MCF 10A (cell line): ENCODE data around the gene PRDM2. TPM values are rescaled to one million over a fixed set of nuclear protein-coding genes. Genes with fewer than 3 reads are reported as not detected.

Experiments
- BruUV-seq: library from RNA; stranded (reverse); fragments of 400-500 nt; replicated peaks from 2 replicates; lab custom pipeline; 2021; lab: Mats Ljungman, UMichigan
- CTCF ChIA-PET: fragments of 300-600 bp; sonication (Branson Sonifier 250); formaldehyde crosslinking; extraction: SDS; loops from one replicate; lab custom pipeline; 2021; ENCODE audit warnings: antibody characterized with exemption, inconsistent platforms; lab: Yijun Ruan, JAX
- POLR2A ChIA-PET: fragments of 300-600, 350-650 bp; sonication (Branson Sonifier 250); formaldehyde crosslinking; extraction: SDS; loops from one replicate; lab custom pipeline; 2020; ENCODE audit warnings: antibody characterized with exemption, inconsistent platforms; lab: Yijun Ruan, JAX
- DNase-seq: peaks from one replicate; pipeline ENCODE4 v3.0.0-alpha.2; 2018; ENCODE audit not compliant: unreplicated experiment
- H3K27ac Mint-ChIP-seq: one replicate; pipeline ENCODE4 v1.8.0; 2022; ENCODE audit warnings: mild to moderate bottlenecking, low read depth, mixed read lengths; ENCODE audit not compliant: unreplicated experiment
- H3K27me3 Mint-ChIP-seq: one replicate; pipeline ENCODE4 v1.8.0; 2022; ENCODE audit warnings: mixed read lengths; ENCODE audit not compliant: insufficient read depth, unreplicated experiment
- H3K36me3 Mint-ChIP-seq: one replicate; pipeline ENCODE4 v1.8.0; 2022; ENCODE audit warnings: mild to moderate bottlenecking, moderate library complexity, mixed read lengths; ENCODE audit not compliant: insufficient read depth, unreplicated experiment
- H3K4me1 Mint-ChIP-seq: one replicate; pipeline ENCODE4 v1.8.0; 2022; ENCODE audit warnings: mixed read lengths; ENCODE audit not compliant: insufficient read depth, unreplicated experiment
- H3K4me3 Mint-ChIP-seq: one replicate; pipeline ENCODE4 v1.8.0; 2022; ENCODE audit warnings: mild to moderate bottlenecking, moderate library complexity, mixed read lengths; ENCODE audit not compliant: unreplicated experiment
- H3K9me3 Mint-ChIP-seq: one replicate; pipeline ENCODE4 v1.8.0; 2022; ENCODE audit warnings: mixed read lengths; ENCODE audit not compliant: unreplicated experiment
- CTCF ChIP-seq: fragments of 200-600 bp; IDR thresholded peaks from one replicate; pipeline ENCODE4 v1.8.0; 2022; ENCODE audit warnings: antibody characterized with exemption, mild to moderate bottlenecking; ENCODE audit not compliant: unreplicated experiment
- intact Hi-C: fragments of 100-400 bp; cut with micrococcal nuclease; formaldehyde crosslinking; loops from 2 replicates; pipeline ENCODE4 v1.14.1; 2022
- total RNA-seq: library from RNA; stranded (reverse); gene quantifications from 2 replicates; pipeline ENCODE4 v1.2.3, GENCODE V29; 2022

PRDM2 gene
- total RNA-seq, 1 experiment from 2014 or later, result 26.6 TPM

- intact Hi-C loops, result loop anchor here (5.0 to 10.0 kb wide), 2 partner anchors 159 to 361 kb away; no protein-coding TSS in a partner anchor
- Mint-ChIP-seq H3K36me3 (peaks cover 6% of the 10 kb centered on the region), H3K9me3 (no peaks in the 10 kb centered on the region), H3K4me3 (no peak overlapping the region), H3K27ac (no peak overlapping the region), H3K27me3 (no peaks in the 10 kb centered on the region), H3K4me1 (no peaks in the 10 kb centered on the region)
- no peak for DNase-seq
- POLR2A ChIA-PET, result interaction anchor here (0.7 kb wide), 1 partner anchor 30 kb away, joined by 3 read pairs; no protein-coding TSS in a partner anchor
- CTCF ChIA-PET, result interaction anchor here (1.2 kb wide), 1 partner anchor 133 kb away, joined by 3 read pairs; no protein-coding TSS in a partner anchor
- TF ChIP-seq CTCF, result no peak
- no TSS peak for BruUV-seq
Measured at GRCh38 chr1:13826009-13826408, 126.0 kb downstream of the PRDM2 start.

GRCh38 chr1:13826591-13826990 lies 126.6 kb downstream of the PRDM2 start:
- POLR2A ChIA-PET, result interaction anchor here (0.7 kb wide), 1 partner anchor 30 kb away, joined by 3 read pairs; no protein-coding TSS in a partner anchor
- intact Hi-C loops, result loop anchor here (5.0 to 10.0 kb wide), 2 partner anchors 159 to 362 kb away; no protein-coding TSS in a partner anchor
- H3K9me3 Mint-ChIP-seq, result no peaks in the 10 kb centered on the region

GRCh38 chr1:13828454-13829151 lies 128.6 kb downstream of the PRDM2 start:
- no peaks in the 10 kb centered on the region for H3K27me3 Mint-ChIP-seq

More at GRCh38 chr1:13826591-13826990, 126.6 kb downstream of the PRDM2 start:
- DNase-seq, result no peak
- BruUV-seq, result no TSS peak
- Mint-ChIP-seq H3K4me3 (no peak overlapping the region), H3K27me3 (no peaks in the 10 kb centered on the region), H3K4me1 (no peaks in the 10 kb centered on the region), H3K27ac (no peak overlapping the region), H3K36me3 (peaks cover 6% of the 10 kb centered on the region)
- CTCF ChIA-PET, result interaction anchor here (1.2 kb wide), 1 partner anchor 133 kb away, joined by 3 read pairs; no protein-coding TSS in a partner anchor
- TF ChIP-seq CTCF, result no peak

More at GRCh38 chr1:13828454-13829151, 128.6 kb downstream of the PRDM2 start:
- peaks cover 11% of the 10 kb centered on the region for H3K4me1 Mint-ChIP-seq
- intact Hi-C loops, result loop anchor here (1.0 to 10.0 kb wide), 3 partner anchors 132 to 364 kb away; no protein-coding TSS in a partner anchor
- TF ChIP-seq CTCF, result peak; percentile 66
- H3K27ac Mint-ChIP-seq, result peak overlapping the region; percentile 31
- no peaks in the 10 kb centered on the region for H3K9me3 Mint-ChIP-seq
- ChIA-PET CTCF (interaction anchor here (0.5 to 2.0 kb wide), 9 partner anchors 15 to 163 kb away, joined by 3 to 9 read pairs (median 4); no protein-coding TSS in a partner anchor), POLR2A (interaction anchor here (0.7 to 1.1 kb wide), 2 partner anchors 14 to 132 kb away, joined by 3 read pairs; no protein-coding TSS in a partner anchor)
- peaks cover 6% of the 10 kb centered on the region for H3K36me3 Mint-ChIP-seq
- no TSS peak for BruUV-seq
- DNase-seq, result peak; percentile 51
- no peak overlapping the region for H3K4me3 Mint-ChIP-seq
